HG03097 (cell line): ENCODE results near the gene ARL6IP5.

Source experiments
- ATAC-seq: cut with Tn5 transposase; IDR thresholded peaks from one replicate; pipeline ENCODE4 v1.9.1; 2021; ENCODE audit not compliant: unreplicated experiment, low FRiP score

Gene ARL6IP5

GRCh38 chr3:69144631-69145245 is 60.0 kb downstream of the ARL6IP5 start:
- no peak for ATAC-seq

GRCh38 chr3:69145688-69146087 is 61.0 kb downstream of the ARL6IP5 start:
- ATAC-seq: no peak

- no peak for ATAC-seq
Measured at GRCh38 chr3:69149586-69149985, 64.8 kb downstream of the ARL6IP5 start.
